Measurements from ENCODE around the gene SETD7. TPM values are rescaled to one million over a fixed set of nuclear protein-coding genes. Genes with fewer than 3 reads are reported as not detected.
A peak's percentile ranks its signal among the peaks of the same experiment; 100 is the strongest.
"Not testable (repeated sequence)": the region's sequence is repeated elsewhere in the genome, so short reads cannot be mapped to it uniquely, and the experiment has no call there.

Gene SETD7
- total RNA-seq, 2 experiments from 2014 or later, result 7.2 to 7.4 TPM

DNA sequence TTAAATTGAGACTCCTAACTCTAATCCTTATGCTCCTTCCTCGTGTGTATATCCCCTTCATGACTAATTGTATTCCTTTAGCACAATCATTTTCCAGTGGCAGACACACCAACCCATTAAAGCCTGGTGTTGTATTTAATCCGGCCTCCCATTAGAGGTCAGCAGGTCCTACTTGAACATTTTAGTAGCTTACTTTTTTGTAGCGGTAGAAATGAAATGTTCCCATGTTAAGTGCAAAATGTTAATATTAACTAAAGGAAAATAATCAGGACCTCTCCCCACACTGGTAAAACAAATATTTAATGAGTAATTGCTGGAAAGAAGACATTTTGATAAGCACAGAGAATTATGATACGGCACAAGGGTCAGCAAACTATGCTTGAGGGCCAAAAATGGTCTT, 98.7 kb downstream of the SETD7 start:
- ATAC-seq, result no peak
- no peak overlapping the region for H3K27ac Mint-ChIP-seq
- no peaks in the 10 kb centered on the region for H3K27me3 Mint-ChIP-seq (ENCODE audit: low read depth)
- H3K4me3 Mint-ChIP-seq, result no peak overlapping the region
- POLR2A ChIA-PET, result no interaction called here
- peaks cover 8% of the 10 kb centered on the region for H3K36me3 Mint-ChIP-seq (ENCODE audit: low read depth)
- peaks cover 55% of the 10 kb centered on the region for H3K4me1 Mint-ChIP-seq (ENCODE audit: low read depth)
- no peak for DNase-seq
- CTCF ChIA-PET, result interaction anchor here (1.0 to 1.5 kb wide), 3 partner anchors 17 to 427 kb away, joined by 3 to 5 read pairs (median 3); no protein-coding TSS in a partner anchor
- no peaks in the 10 kb centered on the region for H3K9me3 Mint-ChIP-seq (ENCODE audit: insufficient read depth)

DNA sequence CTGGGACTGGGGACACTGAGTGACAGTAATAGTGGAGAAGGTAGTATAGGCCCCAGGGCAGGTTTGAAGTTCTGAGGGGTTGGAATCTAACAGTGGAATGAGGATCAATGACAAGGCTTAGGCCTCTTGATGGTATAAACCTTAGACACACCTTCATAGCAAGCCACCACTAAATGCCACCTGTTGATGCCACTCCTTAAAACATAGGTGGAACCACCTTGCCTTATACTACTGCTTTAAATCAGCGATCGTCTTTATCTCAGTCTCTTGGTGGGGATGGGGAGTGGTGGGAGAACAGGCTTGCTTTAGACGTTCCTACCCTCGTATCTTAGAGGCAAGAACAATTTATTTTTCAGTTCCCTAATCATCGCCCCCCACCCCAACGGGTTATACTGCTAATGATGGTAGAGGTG, 100.9 kb downstream of the SETD7 start:
- H3K9me3 Mint-ChIP-seq (ENCODE audit: insufficient read depth), result no peaks in the 10 kb centered on the region
- peak overlapping the region; percentile 89 for H3K4me3 Mint-ChIP-seq
- peaks cover 6% of the 10 kb centered on the region for H3K36me3 Mint-ChIP-seq (ENCODE audit: low read depth)
- DNase-seq, result no peak
- CTCF ChIA-PET, result interaction anchor here (1.1 kb wide), 1 partner anchor 39 kb away, joined by 4 read pairs; no protein-coding TSS in a partner anchor
- H3K27me3 Mint-ChIP-seq (ENCODE audit: low read depth), result no peaks in the 10 kb centered on the region
- peaks cover 63% of the 10 kb centered on the region for H3K4me1 Mint-ChIP-seq (ENCODE audit: low read depth)
- ATAC-seq, result no peak
- POLR2A ChIA-PET, result no interaction called here
- H3K27ac Mint-ChIP-seq, result no peak overlapping the region

DNA sequence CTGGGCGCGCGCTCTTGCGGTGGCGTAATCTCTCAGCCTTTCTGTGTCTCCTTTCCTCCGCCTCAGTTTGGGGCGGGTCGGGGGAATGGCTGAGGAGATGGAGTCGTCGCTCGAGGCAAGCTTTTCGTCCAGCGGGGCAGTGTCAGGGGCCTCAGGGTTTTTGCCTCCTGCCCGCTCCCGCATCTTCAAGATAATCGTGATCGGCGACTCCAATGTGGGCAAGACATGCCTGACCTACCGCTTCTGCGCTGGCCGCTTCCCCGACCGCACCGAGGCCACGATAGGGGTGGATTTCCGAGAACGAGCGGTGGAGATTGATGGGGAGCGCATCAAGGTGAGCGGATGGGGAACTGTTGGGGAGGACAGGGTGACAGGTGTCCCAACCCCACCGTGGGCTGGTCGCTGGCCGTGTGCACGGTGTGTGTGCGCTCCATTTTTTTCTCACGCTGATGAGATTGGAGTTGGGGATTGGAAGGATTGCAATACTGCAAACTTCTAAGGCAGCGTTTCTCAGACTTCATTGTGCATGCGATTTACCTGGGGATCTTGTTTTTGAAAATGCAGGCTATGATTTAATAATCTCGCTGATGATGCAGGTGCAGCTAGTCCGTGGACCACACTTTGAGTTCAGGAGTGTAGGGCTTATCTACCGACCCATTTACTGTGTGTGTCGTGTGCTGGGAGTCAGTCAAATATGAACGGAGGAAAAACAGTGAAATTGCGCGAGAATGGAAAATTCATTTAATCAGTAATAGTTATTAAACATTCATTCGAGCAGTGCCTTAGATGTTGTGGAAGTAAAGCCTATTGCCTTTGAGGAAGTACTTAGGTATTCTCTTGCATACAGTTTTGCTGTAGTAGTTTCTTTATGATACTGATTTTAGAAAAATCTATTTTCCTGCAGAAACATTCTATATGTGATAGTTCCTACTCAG, 101.6 kb downstream of the SETD7 start, which contains the start of gene RAB33B:
RAB33B (plus strand) TSS at position 11 of the 935 bp plus-strand sequence; CDS start at position 86, 75 bp downstream.
- Mint-ChIP-seq H3K9me3 (ENCODE audit: insufficient read depth) (no peaks in the 10 kb centered on the region), H3K4me3 (peak within 1 kb of the TSS; percentile 89), H3K27ac (peak within 1 kb of the TSS; percentile 98), H3K4me1 (ENCODE audit: low read depth) (peaks cover 59% of the 10 kb centered on the region), H3K36me3 (ENCODE audit: low read depth) (peaks cover 6% of the 10 kb centered on the region), H3K27me3 (ENCODE audit: low read depth) (no peaks in the 10 kb centered on the region)
- ChIA-PET POLR2A (interaction anchor here (0.6 to 1.5 kb wide), 5 partner anchors 49 to 431 kb away, joined by 3 to 8 read pairs (median 3); partner anchors contain the start of genes NAA15 and SETD7), CTCF (no interaction called here)
- DNase-seq (no peak), ATAC-seq (peak; percentile 4)

DNA sequence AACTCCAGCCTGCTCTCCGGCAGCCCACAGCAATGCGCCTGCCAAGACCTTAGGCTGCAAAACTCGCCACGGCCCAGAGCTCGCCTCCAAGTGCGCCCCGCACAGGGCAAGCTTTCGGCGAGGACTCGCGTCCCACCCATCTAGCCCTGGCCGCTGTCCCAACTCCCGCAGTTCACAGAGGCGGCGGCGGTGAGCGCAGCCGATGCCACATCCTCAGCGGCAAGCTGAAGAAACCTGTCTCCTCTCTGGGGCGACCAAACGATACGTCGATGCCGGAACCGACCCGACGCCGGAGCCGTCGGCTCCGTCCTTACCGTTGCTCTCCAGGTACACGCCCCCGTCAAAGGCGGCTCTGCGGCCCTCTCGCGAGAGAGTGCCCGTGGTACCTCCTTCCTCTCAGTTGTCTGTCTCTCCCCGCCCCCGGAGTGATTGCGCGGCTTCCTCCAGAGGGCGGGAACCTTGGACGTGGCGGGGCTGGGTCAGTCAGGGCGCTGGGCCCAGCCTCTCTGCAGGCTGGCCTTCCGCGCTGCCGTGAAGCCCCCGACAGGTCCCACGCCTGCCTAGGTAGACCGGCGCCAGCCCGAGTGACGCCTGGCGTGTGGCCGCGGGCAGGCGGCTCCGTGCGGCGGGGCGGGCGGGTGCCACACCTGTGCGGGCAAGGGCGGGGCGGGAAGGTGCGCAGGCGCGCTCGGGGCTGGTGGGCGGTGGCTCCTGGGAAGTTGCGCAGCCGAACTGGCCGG, 102.5 kb downstream of the SETD7 start:
- Mint-ChIP-seq H3K36me3 (ENCODE audit: low read depth) (peaks cover 6% of the 10 kb centered on the region), H3K9me3 (ENCODE audit: insufficient read depth) (no peaks in the 10 kb centered on the region), H3K4me3 (peak overlapping the region; percentile 89), H3K27ac (peak overlapping the region; percentile 98), H3K27me3 (ENCODE audit: low read depth) (no peaks in the 10 kb centered on the region), H3K4me1 (ENCODE audit: low read depth) (peaks cover 55% of the 10 kb centered on the region)
- peak; percentile 98 for DNase-seq
- peak; percentile 92 for ATAC-seq
- ChIA-PET CTCF (interaction anchor here (0.6 to 2.0 kb wide), 12 partner anchors 15 to 152 kb away, joined by 3 to 6 read pairs (median 4); partner anchors contain the start of genes NAA15 and SETD7), POLR2A (interaction anchor here (0.6 to 1.5 kb wide), 8 partner anchors 35 to 433 kb away, joined by 3 to 8 read pairs (median 3); partner anchors contain the start of genes NAA15 and SETD7)

DNA sequence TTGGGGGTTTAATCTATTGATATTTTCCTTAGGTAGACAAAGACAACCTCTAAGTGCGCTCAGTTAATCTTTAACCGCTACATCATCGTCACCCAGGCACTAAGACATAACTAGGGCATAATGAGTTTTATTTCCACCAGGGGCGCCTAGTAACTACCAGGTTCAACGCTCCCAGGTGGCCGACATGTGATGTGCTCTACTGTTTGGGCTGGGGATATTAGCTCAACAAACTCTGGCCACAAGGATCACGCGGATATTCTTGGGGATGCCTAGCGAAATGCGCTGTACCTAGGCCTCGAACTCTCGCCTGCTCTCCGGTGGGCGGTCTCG, 103.0 kb downstream of the SETD7 start:
- Mint-ChIP-seq H3K27me3 (ENCODE audit: low read depth) (no peaks in the 10 kb centered on the region), H3K4me3 (peak overlapping the region; percentile 89), H3K4me1 (ENCODE audit: low read depth) (peaks cover 50% of the 10 kb centered on the region), H3K9me3 (ENCODE audit: insufficient read depth) (no peaks in the 10 kb centered on the region), H3K36me3 (ENCODE audit: low read depth) (peaks cover 6% of the 10 kb centered on the region), H3K27ac (peak overlapping the region; percentile 98)
- POLR2A ChIA-PET, result interaction anchor here (0.7 to 1.5 kb wide), 5 partner anchors 34 to 433 kb away, joined by 3 to 8 read pairs (median 3); partner anchors contain the start of gene NAA15
- ATAC-seq (peak; percentile 58), DNase-seq (peak; percentile 83)
- CTCF ChIA-PET, result interaction anchor here (0.6 to 2.0 kb wide), 12 partner anchors 15 to 152 kb away, joined by 3 to 6 read pairs (median 4); partner anchors contain the start of genes NAA15 and SETD7

DNA sequence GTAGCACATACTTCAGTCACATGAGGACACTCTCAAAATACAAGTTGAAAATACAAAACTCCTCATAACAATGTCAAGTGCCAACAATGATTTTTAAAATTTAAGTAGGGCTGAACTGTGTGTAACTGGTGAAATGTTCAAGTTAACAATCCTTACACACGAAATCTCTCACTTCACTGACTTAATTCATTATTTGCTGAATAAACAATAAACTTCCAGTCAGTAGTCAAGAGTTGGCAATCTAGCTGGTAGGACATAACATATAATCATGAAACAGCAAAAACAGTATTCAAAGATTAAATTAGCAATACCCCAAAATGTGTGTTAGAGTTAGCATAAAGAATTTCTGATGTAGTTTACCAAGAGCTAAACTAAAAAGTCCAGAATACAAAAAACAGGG, 104.0 kb downstream of the SETD7 start:
- ChIA-PET POLR2A (no interaction called here), CTCF (interaction anchor here (1.0 to 2.0 kb wide), 3 partner anchors 16 to 106 kb away, joined by 3 to 4 read pairs (median 4); no protein-coding TSS in a partner anchor)
- Mint-ChIP-seq H3K4me1 (ENCODE audit: low read depth) (peaks cover 42% of the 10 kb centered on the region), H3K36me3 (ENCODE audit: low read depth) (peaks cover 6% of the 10 kb centered on the region), H3K27me3 (ENCODE audit: low read depth) (no peaks in the 10 kb centered on the region), H3K27ac (peak overlapping the region; percentile 98), H3K4me3 (peak overlapping the region; percentile 89), H3K9me3 (ENCODE audit: insufficient read depth) (no peaks in the 10 kb centered on the region)
- ATAC-seq (no peak), DNase-seq (no peak)

DNA sequence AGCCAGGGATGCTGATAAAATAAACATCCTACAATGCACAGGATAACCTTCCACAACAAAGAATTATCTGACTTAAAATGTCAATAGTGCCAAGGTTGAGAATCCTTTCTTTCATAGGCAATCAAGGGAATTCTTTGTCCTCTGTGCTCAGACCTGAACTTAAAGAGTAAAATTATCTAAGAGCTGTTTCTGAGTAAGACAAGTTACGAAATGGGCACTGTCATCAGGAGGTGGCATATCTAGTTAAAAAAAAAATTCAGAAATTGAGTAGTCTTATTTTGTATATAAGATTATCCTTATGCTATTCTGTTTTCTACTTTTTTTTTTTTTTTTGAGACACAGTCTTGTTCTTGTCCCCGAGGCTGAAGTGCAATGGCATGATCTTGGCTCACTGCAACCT, 105.4 kb downstream of the SETD7 start:
- ChIA-PET CTCF (no interaction called here), POLR2A (no interaction called here)
- no peak overlapping the region for H3K4me3 Mint-ChIP-seq
- ATAC-seq, result no peak
- no peaks in the 10 kb centered on the region for H3K9me3 Mint-ChIP-seq (ENCODE audit: insufficient read depth)
- no peak overlapping the region for H3K27ac Mint-ChIP-seq
- H3K27me3 Mint-ChIP-seq (ENCODE audit: low read depth), result no peaks in the 10 kb centered on the region
- H3K4me1 Mint-ChIP-seq (ENCODE audit: low read depth), result peaks cover 29% of the 10 kb centered on the region
- DNase-seq, result no peak
- peaks cover 4% of the 10 kb centered on the region for H3K36me3 Mint-ChIP-seq (ENCODE audit: low read depth)

DNA sequence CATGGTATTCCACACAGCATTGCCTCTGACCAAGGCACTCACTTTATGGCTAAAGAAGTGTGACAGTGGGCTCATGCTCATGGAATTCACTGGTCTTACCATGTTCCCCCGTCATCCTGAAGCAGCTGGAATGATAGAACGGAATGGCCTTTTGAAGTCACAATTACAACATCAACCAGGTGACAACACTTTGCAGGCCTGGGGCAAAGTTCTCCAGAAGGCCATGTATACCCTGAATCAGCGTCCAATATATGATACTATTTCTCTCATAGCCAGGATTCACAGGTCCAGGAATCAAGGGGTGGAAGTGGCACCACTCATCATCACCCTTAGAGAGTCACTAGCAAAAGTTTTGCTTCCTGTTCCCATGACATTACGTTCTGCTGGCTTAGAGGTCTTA, 108.9 kb downstream of the SETD7 start:
- H3K4me1 Mint-ChIP-seq (ENCODE audit: low read depth); CTCF ChIA-PET; DNase-seq; H3K27ac Mint-ChIP-seq; H3K27me3 Mint-ChIP-seq (ENCODE audit: low read depth); H3K9me3 Mint-ChIP-seq (ENCODE audit: insufficient read depth); POLR2A ChIA-PET; H3K36me3 Mint-ChIP-seq (ENCODE audit: low read depth); H3K4me3 Mint-ChIP-seq; ATAC-seq: not testable (repeated sequence)

Other genes starting within 250 kb of the SETD7 start
- 1 to 10 TPM; 6.7 TPM for gene RAB33B, start 102.1 kb downstream of the SETD7 start, total RNA-seq
- 10 to 100 TPM; 12.8 to 13.4 TPM for gene MGST2, start 109.6 kb upstream of the SETD7 start, total RNA-seq

Data from activated CD8-positive, alpha-beta T cell treated with anti-CD3 and anti-CD28 coated beads, Interleukin-2, amount 10 ng/mL, durations not matched to agents 7 days and 5 days (primary cell).